Left colon (tissue), 2 donors: Measurements from ENCODE around the gene KCNN3. TPM values are rescaled to one million over a fixed set of nuclear protein-coding genes. Genes with fewer than 3 reads are reported as not detected.

Experiments used
- ATAC-seq: fragments of 200-7000 bp; cut with Tn5 transposase; one replicate; pipeline ENCODE4 v1.9.1; 2020; ENCODE audit warnings: mild to moderate bottlenecking, moderate library complexity
- DNase-seq, 2 donors: peaks; one replicate each; pipeline ENCODE4 v3.0.0-alpha.2; 2020
- intact Hi-C, 2 donors: fragments of 100-400 bp; cut with DNase I in 1 of 2; cut with micrococcal nuclease in 1 of 2; formaldehyde crosslinking; loops; one replicate each; pipeline versions ENCODE4 v1.11.2 to v1.14.0; 2022; cut with DNase I, micrococcal nuclease
- total RNA-seq, 2 donors: library from RNA; stranded (reverse); fragmentation: NEBNext Ultra II Directional; extraction: Animal tissue kit (Norgen Biotek cat#: 25700); gene quantifications; one replicate each; pipeline ENCODE4 v1.2.1, GENCODE V29; 2021
- donor health status: DM: no; HTN: no; CAD: no.
- donor health status: DM: yes; HTN: yes; CAD: no.

Gene KCNN3
- total RNA-seq, 2 donors from 2014 or later, result 0.73 to 3.6 TPM

- intact Hi-C loops, result no loop called here
- no peak for ATAC-seq
- no peak for DNase-seq
Observed at GRCh38 chr1:154835531-154836324, 34.4 kb downstream of the KCNN3 start.

DNA sequence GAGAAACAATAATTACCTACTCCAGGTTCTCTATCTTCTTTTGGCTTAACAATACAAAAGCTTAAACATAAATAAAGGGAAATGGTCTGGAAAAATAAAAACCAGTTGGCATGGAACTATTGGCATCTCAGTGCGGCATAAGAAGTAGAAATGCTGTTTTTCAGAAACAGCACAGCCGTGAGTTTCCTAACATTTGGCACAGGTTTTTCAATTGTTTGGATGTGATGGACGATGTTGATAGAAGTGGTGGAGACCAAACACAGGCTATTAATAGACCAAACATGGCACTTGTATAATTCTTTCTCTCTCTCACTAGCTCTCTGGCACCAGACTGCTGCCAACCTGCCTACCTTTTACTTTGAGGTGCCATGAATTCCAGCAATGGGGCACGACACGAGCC is 36.2 kb downstream of the KCNN3 start:
- intact Hi-C loops, result no loop called here
- no peak for DNase-seq
- no peak for ATAC-seq

- ATAC-seq (no peak), DNase-seq (no peak)
- intact Hi-C loops, result no loop called here
Observed at GRCh38 chr1:154833209-154833608, 36.9 kb downstream of the KCNN3 start.

DNA sequence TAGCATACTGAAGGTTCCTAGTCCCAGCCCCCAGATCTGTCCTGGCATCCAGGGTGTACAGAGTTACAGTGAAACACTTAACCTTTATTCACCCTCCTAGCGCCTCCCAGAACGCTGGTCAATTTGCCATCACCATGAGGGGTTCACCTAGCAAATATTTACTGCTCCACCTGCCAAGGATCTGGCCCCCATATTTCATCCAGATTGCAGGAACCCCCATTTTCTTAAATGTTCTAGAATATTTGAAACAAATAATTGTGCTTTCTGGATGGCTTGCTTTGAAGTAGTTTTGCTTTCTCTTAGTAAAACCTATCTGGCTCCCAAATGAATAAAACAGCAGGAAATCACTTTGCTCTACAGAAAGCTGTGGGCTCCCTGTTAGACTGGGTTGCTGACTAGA is 37.7 kb downstream of the KCNN3 start:
- no peak for ATAC-seq
- intact Hi-C loops, result no loop called here
- no peak for DNase-seq

DNA sequence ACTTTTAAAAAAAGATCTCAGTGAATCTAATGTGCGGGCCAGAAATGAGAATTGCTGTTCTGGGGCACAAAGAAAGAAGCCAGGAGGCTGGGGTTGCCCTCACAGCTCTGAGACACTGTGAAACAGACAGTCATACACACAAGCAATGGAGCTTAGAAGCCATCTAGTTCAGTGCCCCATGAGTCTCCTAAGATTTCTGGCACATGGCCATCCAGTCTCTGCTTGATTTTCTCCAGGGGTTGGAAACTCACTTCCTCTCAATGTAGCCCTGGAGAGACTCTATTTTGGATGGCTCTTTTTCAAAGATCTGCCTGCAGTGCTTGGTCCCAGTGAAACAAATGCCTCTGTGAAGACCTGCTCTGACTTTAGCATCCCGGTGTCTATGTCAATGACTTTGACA is 38.6 kb downstream of the KCNN3 start:
- intact Hi-C loops, result no loop called here
- ATAC-seq (no peak), DNase-seq (no peak)

- DNase-seq, result no peak
- no peak for ATAC-seq
- intact Hi-C loops, result no loop called here
Observed at GRCh38 chr1:154829062-154829461, 41.0 kb downstream of the KCNN3 start.

DNA sequence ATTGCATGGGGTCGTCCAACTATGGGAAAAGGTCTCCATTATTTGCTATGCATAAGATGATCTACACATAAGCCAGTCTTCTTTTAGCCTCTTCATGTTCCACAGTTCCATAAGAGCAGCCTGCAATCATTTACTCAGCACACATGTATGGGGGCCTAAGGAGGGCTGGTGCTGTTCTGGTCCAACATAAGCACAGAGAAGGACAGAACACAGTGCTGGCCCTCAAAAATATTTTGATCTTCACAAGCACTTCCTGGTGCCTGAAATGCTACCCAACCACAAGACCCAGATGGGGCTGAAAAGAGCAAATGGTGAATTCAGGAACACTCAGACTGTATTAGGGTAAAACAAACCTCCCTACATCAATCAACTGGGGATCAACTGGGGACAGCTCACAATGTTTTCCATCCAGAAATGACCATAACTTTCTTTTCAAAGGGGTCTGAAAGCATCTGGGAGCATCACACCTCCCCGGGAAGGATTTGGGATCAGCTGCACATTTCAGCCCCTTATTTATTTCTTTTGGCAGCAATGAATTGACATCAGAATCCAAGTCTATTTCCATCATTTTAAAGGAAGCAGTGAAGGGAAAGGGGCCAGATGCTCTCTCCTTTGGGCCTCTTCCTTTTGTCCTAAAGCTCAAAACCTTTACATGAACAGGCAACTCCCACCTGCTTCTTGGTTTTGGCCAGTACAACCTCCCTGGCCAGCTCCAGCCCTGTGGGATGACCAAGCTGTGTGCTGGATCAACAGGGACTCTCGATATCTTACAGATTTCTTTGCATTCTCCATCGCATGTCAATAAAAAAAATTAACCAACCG is 45.7 kb downstream of the KCNN3 start:
- DNase-seq, result no peak
- intact Hi-C loops, result no loop called here

GRCh38 chr1:154822717-154823116 is 47.4 kb downstream of the KCNN3 start:
- intact Hi-C loops, result no loop called here
- DNase-seq, result no peak
- ATAC-seq, result no peak

More for the DNA sequence above, 45.7 kb downstream of the KCNN3 start:
- ATAC-seq, result no peak

- DNase-seq (no peak), ATAC-seq (no peak)
- intact Hi-C loops, result no loop called here
Observed at GRCh38 chr1:154822233-154822632, 47.8 kb downstream of the KCNN3 start.

DNA sequence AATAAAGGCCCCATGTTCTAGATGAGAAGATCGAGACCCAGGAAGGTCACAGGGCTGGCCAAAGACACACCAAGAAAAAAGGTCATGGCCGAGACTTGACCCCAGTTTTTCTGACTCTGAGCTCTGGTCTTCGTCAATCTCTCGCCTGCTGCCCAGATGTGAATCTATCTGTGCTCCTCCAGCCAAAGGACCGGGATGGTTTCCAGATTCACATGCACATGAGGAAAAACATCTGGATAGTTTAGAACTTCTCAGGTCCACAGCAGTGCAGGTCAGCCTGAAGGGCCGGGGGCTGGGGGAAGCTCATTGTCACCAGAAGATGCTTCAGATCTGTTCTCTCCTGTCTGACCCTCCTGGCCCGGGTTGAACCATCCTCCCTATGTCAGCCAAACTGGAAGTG is 49.0 kb downstream of the KCNN3 start:
- ATAC-seq, result no peak
- no peak for DNase-seq
- intact Hi-C loops, result no loop called here

DNA sequence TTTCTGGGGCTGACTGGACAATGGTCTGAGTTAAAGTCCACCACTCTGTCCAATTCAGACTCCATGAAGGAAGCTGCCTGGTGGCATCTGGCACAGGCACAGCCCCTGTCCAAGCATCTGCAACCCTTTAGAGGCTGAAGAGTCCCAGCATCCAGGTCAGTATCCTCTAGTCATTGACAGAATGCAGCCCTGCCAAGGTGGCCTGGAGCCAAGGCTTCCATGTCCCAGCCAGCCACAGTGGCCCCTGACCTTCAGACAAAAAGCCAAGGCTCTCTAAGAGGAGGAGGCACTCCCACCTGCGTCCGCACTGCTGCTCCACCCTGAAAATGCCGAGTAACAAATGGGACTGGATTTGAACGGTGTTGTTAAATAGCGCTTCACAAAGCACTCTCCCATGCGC is 49.4 kb downstream of the KCNN3 start:
- intact Hi-C loops, result no loop called here
- no peak for ATAC-seq
- DNase-seq, result no peak

DNA sequence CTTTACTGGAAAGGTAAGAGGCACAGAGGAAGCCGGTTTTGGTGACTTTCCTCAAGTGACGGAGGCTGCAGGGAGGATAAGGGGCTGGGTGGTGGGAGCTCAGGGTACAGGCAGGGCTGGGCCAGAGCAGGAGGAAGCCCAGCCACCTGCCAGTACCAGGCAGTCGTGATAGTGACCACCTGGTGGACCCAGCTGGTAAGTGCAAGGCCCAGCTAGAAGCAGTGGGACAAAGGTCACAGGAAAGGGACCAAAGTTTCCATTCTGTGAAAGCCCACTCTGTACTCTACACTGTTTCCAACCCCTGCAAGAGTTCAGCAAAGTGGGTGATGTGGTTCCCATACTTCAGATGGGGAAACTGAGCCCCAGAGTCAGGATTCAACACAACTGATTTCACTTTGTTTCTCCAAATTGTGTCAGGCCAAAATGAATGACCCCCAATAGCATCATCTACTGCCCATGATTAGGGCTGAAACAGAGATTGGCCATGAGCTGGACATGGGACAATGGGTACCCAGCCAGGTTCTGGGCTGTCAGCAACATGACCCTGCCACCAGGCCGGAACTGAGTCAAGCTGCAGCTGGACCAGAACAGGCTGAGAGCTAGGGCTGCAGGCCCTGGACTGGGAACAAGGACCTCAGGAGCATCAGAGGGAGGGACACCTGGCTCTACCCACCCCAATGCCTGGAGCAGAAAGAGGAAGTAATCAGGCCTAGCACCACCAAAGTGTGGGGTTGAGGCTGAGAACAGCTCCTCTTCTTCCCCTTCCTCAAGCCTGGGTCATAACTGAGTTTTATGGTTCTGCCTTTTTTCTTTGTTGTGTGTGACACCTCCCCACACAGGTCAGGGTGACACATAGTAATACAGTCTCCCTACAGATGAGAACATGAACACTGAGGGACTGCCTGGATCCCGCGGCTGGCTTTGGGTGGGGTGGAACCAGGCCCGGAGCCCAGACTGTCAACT is 50.2 kb downstream of the KCNN3 start:
- intact Hi-C loops, result no loop called here
- ATAC-seq (peak; percentile 69), DNase-seq (no peak)

GRCh38 chr1:154818911-154819310 is 51.2 kb downstream of the KCNN3 start:
- DNase-seq (no peak), ATAC-seq (no peak)
- intact Hi-C loops, result no loop called here

GRCh38 chr1:154816937-154817336 is 53.1 kb downstream of the KCNN3 start:
- ATAC-seq (no peak), DNase-seq (no peak)
- intact Hi-C loops, result no loop called here

- intact Hi-C loops, result no loop called here
- ATAC-seq, result no peak
- no peak for DNase-seq
Observed at GRCh38 chr1:154816369-154816768, 53.7 kb downstream of the KCNN3 start.

GRCh38 chr1:154813846-154814505 is 56.1 kb downstream of the KCNN3 start:
- ATAC-seq (no peak), DNase-seq (no peak)
- intact Hi-C loops, result no loop called here

- intact Hi-C loops, result no loop called here
- DNase-seq (no peak), ATAC-seq (no peak)
Observed at GRCh38 chr1:154813300-154813816, 56.7 kb downstream of the KCNN3 start.

- intact Hi-C loops, result no loop called here
- no peak for ATAC-seq
- DNase-seq, result no peak
Observed at GRCh38 chr1:154812877-154813276, 57.2 kb downstream of the KCNN3 start.

GRCh38 chr1:154810571-154810970 is 59.5 kb downstream of the KCNN3 start:
- DNase-seq (no peak), ATAC-seq (no peak)
- intact Hi-C loops, result no loop called here
